ENCODE measurements around the gene MYLIP.

DNA sequence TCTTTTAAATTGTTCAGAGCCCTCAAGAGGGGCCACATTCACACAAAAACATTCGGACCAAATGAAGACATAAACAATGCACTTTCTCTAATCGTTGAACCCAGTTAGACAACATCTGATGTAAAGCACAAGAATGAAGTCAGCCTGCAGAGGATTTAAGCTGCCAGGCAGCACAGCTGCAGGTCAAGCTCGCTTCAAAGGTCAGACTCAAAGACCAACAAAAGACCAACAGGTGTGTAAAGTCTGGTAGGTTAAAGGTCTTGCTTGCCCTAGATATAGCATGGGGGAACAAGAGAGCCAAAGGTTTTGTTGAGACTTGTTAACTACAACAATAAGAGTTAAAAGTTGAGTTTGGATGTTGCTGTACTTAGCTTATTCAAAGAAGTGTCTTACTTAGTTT, 26.7 kb upstream of the MYLIP start:
- TF ChIP-seq, protein P1, sequence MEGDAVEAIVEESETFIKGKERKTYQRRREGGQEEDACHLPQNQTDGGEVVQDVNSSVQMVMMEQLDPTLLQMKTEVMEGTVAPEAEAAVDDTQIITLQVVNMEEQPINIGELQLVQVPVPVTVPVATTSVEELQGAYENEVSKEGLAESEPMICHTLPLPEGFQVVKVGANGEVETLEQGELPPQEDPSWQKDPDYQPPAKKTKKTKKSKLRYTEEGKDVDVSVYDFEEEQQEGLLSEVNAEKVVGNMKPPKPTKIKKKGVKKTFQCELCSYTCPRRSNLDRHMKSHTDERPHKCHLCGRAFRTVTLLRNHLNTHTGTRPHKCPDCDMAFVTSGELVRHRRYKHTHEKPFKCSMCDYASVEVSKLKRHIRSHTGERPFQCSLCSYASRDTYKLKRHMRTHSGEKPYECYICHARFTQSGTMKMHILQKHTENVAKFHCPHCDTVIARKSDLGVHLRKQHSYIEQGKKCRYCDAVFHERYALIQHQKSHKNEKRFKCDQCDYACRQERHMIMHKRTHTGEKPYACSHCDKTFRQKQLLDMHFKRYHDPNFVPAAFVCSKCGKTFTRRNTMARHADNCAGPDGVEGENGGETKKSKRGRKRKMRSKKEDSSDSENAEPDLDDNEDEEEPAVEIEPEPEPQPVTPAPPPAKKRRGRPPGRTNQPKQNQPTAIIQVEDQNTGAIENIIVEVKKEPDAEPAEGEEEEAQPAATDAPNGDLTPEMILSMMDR (IDR thresholded peaks at IDR 0.05): no peak
- no peak for TF ChIP-seq POLR2A (IDR thresholded peaks at IDR 0.05)
